Activated CD4-positive, alpha-beta T cell treated with anti-CD3 and anti-CD28 coated beads, Interleukin-2, amount 50 U/mL, for 16 hours (primary cell): ENCODE data around the gene GPX4.

Experiments
- DNase-seq: peaks from one replicate; pipeline ENCODE4 v3.0.0-alpha.2; 2020

GPX4 gene, protein sequence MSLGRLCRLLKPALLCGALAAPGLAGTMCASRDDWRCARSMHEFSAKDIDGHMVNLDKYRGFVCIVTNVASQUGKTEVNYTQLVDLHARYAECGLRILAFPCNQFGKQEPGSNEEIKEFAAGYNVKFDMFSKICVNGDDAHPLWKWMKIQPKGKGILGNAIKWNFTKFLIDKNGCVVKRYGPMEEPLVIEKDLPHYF

DNA sequence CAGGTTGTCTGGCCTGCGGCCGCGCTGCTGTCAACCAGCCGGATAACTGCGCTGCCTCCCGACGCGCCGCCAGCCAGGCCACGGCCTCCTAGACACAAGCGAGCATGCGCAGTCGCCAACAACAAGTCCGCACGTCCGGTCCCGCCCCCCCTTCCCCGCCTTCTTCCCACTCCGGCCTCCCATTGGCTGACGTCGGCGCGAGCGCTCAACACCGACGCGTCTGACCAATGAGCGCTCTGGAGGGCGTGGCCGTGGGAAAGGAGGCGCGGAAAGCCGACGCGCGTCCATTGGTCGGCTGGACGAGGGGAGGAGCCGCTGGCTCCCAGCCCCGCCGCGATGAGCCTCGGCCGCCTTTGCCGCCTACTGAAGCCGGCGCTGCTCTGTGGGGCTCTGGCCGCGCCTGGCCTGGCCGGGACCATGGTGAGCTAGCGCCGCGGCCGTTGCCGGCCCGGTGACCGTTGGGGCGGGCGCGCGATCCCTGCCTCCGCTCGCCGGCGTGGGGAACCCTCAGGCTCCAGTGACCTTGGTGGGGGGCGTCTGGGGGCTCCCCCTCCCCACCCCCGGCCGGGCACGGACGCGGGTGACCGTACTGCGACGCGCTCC is at the start of gene GPX4:
Gene GPX4 (plus strand): TSS at position 287 of the 603 bp plus-strand sequence. CDS start 50 bp downstream, at position 337.
- DNase-seq: peak; percentile 99

DNA sequence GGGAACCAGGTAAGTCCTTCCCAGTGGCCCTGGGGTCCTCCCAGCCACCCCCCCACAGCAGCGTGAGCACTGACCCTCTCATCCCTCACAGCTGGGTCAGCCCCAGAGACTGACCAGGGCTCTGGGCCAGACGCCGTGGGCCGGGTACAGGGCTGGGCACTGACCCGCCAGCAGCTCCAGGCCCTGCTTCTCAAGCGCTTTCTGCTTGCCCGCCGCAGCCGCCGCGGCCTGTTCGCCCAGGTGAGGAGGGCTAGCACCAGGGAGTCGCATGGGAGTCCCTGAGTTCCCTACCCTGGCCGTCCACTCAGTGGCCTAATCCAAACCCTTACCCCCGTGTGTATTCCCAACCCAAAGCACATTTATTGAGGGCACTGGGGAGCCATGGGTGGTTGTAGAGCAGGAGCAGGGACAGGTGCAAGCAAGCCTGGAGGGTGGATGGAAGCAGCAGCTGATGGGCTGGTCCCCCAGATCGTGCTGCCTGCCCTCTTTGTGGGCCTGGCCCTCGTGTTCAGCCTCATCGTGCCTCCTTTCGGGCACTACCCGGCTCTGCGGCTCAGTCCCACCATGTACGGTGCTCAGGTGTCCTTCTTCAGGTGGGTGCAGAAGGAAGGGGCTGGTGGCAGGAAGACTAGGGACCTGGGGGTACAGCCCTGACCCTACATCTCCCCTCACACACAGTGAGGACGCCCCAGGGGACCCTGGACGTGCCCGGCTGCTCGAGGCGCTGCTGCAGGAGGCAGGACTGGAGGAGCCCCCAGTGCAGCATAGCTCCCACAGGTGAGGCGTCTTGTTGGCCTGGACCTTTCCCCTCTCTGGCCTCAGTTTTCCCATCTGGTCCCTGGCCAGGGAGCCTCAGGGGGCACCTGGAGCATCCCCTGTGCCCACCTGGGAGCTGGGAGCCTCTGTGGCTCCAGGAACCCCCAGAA is 49.4 kb upstream of the GPX4 start:
- DNase-seq: no peak

DNA sequence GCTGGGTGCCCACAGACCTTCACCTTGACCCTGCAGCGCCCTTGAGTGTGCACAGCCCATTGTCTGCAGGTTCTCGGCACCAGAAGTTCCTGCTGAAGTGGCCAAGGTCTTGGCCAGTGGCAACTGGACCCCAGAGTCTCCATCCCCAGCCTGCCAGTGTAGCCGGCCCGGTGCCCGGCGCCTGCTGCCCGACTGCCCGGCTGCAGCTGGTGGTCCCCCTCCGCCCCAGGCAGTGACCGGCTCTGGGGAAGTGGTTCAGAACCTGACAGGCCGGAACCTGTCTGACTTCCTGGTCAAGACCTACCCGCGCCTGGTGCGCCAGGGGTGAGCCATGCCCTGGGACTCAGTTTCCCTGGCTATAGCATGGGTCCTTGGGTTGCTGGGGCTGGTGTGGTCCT is 48.8 kb upstream of the GPX4 start:
- DNase-seq: no peak

DNA sequence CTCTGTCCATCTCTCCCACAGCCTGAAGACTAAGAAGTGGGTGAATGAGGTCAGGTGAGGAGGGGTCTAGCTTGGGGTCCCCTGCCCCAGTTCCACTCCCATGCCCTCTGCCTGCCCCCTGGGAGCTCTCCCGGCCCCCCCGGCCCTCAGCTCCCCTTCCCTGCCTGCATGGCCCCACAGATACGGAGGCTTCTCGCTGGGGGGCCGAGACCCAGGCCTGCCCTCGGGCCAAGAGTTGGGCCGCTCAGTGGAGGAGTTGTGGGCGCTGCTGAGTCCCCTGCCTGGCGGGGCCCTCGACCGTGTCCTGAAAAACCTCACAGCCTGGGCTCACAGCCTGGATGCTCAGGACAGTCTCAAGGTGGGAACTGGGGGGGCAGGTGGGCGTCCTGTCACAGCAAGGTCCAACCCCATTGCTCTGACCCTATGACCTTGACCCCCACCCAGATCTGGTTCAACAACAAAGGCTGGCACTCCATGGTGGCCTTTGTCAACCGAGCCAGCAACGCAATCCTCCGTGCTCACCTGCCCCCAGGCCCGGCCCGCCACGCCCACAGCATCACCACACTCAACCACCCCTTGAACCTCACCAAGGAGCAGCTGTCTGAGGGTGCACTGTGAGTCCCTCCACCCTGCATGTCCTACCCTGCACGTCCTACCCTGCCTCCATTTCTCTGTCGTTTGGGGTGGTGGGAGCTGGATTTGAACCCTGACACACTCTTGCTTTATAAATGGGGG is 47.7 kb upstream of the GPX4 start:
- no peak for DNase-seq

DNA sequence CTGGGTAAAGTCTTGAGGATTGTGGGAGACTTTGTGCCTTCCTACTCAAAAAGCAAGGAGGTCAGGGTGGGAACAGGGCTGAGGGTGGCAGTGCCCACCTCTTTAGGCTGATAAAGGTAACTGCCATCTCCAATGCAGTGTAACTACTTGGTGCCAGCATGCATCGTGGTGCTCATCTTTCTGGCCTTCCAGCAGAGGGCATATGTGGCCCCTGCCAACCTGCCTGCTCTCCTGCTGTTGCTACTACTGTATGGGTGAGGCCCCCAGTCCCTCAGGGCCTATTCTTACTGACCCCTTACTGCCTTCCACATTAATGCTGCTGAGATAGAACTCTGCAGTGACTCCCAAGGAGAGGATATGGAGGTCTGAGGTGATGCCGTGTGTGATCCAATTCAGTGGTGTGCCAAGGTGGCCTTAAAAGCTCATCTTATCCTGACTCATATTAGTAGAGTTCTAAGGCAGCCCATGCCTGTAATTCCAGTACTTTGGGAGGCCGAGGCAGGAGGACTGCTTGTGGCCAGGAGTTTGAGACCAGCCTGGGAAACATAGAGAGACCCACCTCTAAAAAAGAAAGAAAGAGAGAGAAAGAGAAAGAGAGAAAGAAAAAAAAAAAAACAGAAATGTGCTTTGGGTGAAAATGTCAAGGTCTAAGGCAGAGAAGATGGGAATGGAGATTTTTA is 46.5 kb upstream of the GPX4 start:
- peak; percentile 48 for DNase-seq

DNA sequence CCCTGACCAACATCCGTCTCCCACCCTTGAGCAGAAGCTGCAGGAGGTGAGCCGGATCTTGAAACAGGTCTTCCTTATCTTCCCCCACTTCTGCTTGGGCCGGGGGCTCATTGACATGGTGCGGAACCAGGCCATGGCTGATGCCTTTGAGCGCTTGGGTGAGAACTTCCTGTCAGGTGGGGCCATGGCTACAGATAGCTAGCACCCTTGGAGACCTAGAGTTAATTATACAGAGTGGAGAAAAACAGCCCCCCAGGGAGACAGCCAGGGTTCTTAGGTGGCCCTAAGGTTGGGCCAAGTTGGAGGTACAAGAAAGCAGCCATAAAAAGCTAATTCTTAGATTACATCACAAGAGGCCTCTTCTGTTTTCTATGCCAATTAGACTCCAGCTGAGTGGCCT is 45.7 kb upstream of the GPX4 start:
- DNase-seq: no peak

DNA sequence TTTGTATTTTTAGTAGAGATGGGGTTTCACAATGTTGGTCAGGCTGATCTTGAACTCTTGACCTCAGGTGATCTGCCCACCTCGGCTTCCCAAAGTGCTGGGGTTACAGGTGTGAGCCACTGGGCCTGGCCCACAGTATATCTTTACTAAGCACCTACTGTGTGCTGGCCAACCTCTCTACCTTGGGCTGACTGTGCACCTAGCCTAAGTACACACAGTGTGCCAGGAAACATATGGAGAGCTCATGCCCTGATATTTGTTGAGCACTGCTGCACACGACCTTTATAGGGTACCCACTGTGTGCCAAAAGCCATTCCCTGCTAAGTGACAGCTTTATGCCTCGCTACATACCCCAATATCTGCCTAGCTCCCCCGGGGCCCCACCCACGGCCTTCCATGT is 43.1 kb upstream of the GPX4 start:
- no peak for DNase-seq

DNA sequence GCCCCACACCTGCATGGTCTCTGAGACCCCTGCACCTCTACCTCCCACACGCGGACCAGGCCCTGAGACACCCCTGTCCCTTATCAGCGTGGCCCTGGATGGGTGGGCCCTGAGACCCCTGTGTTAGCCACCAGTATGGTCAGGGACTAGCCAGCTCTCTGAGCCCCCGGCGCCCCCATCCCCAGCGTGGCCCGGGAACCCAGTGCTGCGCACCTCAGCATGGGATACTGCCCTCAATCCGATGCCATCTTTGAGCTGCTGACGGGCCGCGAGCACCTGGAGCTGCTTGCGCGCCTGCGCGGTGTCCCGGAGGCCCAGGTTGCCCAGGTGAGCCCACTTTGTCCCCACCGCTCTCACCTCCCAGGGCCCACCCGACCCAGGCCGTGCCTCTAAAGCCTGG is 41.8 kb upstream of the GPX4 start:
- no peak for DNase-seq

DNA sequence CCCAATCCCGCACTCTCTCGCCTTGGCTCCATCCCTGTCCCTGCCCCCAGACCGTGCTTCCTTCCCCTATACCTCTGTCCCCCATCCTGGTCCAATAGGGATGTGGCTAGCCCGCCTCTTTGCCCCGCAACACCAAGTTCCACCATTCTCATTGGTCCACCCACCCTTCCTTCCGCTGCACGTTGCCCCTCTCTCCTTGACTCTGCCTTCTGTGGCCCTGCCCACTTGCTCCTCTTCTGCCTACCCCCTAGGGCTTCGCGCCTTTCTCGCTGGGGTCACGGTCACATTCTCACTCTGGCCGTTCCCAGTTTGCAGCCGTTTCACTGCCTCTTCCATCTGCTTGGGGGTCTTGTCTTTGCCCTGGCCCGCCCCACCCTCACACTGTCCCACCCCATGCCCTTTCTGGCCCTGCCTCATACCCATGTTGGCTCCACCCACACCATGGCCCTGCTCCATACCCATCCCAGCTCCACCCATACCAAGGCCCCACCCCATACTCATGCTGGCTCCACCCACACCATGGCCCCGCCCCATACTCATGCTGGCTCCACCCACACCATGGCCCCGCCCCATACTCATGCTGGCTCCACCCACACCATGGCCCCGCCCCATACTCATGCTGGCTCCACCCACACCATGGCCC is 41.3 kb upstream of the GPX4 start:
- DNase-seq: peak; percentile 51

DNA sequence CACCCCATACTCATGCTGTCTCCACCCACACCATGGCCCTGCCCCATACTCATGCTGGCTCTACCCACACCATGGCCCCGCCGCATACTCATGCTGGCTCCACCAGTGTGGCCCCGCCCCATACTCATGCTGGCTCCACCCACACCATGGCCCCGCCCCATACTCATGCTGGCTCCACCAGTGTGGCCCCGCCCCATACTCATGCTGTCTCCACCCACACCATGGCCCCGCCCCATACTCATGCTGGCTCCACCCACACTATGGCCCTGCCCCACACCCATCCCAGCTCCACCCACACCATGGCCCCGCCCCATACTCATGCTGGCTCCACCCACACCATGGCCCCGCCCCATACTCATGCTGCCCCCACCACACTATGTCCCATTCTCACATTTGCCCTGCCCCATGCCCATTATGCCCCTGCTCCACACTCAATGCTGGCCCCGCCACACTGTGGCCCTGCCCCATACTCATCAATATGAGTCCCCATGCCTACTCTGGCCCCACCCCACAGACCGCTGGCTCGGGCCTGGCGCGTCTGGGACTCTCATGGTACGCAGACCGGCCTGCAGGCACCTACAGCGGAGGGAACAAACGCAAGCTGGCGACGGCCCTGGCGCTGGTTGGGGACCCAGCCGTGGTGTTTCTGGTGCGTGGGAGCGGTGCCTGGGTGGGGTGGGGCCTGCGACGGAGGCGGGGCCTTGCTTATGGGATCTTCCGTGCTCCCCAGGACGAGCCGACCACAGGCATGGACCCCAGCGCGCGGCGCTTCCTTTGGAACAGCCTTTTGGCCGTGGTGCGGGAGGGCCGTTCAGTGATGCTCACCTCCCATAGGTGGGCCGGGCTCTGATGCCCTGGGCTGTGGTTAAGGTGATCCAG is 40.5 kb upstream of the GPX4 start:
- peak; percentile 70 for DNase-seq

DNA sequence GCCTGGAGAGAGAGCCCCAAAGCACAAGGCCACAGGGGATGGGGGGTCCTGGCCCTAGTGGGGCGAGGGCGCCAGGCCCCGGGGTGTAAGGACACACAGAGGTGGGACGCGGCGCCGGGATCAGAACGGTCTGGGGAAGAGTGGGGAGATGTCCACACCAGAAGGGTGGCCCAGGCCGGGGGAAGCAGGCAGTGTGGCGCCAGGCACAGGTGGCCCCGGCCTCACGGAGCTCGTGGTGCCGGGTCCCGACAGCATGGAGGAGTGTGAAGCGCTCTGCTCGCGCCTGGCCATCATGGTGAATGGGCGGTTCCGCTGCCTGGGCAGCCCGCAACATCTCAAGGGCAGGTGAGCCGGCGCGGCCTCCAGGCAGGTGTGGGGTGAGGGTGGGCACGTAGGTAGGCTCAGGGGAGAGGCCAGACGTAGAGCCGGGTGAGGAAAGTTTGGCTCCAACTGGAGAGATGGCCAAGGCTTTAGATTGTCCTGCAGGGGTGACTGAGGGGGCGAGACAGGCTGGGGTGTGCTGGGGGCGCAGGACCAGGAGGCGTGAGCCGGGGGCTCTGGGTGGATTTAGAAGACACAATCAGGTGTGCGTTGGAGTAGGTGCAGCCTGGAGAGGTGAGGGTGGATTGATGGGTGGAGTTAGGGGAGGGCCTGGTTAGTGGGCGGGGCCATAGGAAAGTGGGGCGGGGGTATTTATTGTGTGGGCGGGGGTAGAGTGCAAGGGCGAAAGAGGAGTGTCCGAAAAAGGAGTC is 39.7 kb upstream of the GPX4 start:
- DNase-seq: no peak

DNA sequence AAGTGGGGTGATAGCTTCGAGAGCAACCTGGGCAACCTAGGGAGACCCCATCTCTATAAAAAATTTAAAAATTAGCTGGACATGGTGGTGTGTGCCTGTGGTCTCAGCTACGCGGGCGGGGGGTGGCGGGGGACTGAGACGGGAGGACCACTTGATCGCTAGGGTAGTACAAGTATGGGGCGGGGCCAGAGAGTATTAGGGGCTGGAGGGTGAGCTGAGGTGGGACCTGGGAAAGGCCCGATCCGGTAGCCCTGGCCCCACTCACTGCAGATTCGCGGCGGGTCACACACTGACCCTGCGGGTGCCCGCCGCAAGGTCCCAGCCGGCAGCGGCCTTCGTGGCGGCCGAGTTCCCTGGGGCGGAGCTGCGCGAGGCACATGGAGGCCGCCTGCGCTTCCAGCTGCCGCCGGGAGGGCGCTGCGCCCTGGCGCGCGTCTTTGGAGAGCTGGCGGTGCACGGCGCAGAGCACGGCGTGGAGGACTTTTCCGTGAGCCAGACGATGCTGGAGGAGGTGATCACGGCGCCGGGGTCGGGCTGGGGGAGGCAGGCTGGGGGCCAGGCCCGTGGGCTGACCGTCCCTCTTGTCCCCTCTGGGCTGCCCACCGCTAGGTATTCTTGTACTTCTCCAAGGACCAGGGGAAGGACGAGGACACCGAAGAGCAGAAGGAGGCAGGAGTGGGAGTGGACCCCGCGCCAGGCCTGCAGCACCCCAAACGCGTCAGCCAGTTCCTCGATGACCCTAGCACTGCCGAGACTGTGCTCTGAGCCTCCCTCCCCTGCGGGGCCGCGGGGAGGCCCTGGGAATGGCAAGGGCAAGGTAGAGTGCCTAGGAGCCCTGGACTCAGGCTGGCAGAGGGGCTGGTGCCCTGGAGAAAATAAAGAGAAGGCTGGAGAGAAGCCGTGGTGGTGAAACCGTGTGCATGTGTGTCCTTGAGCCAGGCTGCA is 38.9 kb upstream of the GPX4 start:
- DNase-seq: peak; percentile 76

DNA sequence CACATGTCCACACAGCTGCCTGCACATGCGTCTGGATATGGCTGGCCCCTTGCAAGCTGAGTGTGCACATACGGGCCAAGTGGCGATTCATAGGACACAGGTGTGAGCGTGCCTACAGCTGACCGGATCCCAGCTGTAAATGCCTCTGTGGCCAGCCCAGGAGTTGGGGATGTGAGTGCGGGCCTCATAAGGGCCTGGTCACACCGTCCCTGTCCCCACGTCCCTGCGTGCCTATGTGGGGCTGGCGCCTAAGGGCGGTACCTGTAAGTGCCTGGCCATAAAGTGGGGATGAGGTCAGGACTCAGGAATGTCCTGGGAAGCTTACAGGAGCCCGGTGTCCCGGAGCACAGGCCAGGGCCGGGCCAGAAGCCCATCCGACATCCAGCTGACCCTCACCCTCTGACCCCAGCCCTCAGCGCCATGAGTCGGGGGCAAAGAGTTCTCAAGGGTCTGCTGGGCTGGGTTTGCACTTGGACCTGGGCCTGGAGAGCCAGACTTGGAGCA is 38.1 kb upstream of the GPX4 start:
- no peak for DNase-seq

DNA sequence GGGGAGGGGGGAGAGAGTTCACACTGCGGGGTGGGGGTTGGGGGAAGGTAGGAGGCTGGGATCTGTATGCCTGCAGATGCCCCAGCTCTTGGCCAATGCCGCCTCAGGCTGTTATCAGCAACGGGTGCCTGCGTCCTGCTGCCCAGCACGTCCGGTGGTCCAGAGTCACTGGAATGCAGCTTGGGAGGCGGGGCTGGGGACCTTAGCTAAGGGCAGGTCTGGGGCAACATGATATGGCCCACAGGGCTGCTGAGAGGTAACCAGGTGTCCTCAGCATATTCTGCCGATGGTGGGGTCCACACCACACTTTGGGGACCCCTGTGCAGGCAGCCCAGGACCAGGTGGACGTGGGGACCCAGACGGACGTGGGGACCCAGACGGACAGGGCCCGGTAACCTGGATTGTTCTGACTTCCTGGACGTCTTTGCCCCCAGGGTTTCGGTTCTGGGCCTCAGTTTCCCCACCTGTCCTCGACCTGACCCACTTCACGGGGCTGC is 37.5 kb upstream of the GPX4 start:
- no peak for DNase-seq

DNA sequence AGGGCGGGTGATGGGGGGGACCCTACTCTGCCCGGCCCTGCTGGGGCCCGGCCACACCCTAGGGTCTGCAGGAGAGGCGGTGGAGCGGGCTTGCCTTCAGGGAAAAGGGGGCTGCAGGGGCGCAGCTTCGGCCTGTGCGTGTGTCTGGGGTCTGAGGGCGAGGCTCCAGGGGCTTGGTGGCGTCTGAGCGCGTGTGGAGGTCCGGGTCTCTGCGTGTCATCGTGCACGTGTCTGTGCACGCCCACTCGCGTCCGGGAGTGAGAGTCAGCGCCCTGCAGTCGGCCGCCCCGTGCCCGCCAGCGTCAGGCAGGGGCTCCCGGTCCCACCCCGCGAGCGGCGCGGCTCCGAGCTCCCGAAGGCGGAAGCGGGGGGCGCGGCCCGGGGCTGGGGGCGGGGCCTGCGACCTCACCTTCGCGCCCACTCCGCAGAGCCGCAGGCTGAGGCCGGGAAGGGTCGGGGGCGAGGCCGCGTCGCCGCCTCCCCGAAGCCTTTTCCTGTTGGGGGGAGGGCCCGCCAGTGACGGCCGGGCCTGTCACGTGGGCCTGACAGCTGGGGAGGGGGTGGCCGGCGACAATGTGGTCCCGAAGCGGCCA is 37.0 kb upstream of the GPX4 start, which contains the start of gene ARHGAP45:
Gene ARHGAP45 (plus strand): TSS at position 420 of the 593 bp plus-strand sequence. CDS start 239 bp downstream, outside the sequence.
- DNase-seq: peak; percentile 87

DNA sequence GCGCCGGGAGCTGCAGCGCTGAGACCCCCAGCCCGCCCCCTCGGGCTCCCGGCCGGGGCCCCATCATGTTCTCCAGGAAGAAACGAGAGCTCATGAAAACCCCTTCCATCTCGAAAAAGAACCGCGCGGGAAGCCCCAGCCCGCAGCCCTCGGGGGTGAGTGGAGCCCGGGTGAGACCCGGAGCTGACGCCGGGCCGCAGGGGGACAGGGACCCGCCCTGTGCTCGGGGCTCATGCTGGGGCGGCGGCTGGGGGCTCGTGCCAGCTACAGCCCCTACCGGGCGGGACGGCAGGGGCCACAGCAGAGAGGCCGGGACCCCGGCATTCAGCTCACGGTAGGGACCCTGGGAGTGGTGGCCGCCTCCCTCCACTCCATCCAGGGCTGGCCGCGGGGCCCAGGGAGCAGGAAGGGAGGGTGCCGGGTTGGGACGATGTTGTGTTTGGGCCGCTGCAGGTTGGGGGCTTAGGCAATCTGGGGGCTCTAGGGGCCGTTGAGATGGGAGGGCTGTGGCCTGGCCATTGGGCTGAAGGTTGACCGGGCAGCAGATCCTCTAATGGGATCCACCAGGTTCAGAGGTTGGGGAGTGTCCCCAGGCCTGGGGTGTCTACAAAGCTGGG is 36.3 kb upstream of the GPX4 start:
- DNase-seq: no peak
